ENCODE measurements around the gene KCTD5.
A peak's percentile ranks its signal among the peaks of the same experiment; 100 is the strongest.

DNA sequence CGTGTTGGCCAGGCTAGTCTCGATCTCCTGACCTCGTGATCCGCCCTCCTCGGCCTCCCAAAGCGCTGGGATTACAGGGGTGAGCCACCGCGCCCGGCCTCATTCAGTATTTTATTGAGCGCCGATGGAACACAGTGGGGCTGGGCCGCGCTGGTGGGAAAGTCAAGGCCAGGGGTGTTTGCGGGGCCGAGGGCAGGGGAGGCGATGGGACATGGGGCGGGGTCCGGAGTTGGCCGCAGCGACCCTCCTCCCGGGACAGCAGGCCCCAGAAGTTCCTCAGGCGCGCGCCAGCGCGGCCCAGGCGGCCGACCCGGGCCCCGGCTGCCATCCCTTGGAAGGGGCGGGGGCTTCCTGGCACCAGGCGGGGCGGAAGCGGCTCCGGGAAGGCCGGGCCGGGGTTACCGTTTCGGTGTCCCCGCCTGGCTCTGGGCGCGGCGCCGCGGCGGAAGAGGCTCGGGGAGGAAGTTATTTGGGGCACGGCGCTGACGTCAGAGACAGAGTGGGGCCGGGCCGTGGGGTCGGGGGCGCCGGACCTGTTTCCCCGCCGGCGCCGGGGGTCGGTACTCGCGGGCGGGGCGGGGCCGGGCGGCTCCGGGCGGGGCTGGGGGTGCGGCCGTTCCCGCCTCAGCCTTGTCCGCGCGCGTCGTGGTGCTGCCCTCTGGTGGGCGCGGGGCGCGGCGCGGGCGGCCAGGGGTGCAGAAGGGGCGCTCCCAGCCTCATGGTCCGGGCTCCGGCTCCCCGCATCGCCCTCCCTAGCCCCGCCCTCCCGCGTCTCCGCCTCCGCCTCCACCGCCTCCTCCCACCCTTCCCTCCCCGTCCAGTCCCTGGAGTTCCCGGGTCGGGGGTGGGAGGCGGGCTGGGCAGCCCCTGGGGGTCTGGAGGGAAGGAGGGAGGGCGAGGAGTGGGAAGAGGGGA lies 38.7 kb downstream of the KCTD5 start:
- TF ChIP-seq POLR2AphosphoS5 (IDR thresholded peaks at IDR 0.05; ENCODE audit: low read depth, low read length) (peak; percentile 77), CTCF (IDR thresholded peaks at IDR 0.05 in 2 of 3, conservative IDR thresholded peaks at IDR 0.05 in 1 of 3; ENCODE audit: borderline replicate concordance in 1 of 3, insufficient read depth in 1 of 3, low read depth in 2 of 3, low read length in 2 of 3) (peak; percentile 28 to 57 (median 29); a peak in 3 of 6 replicates), POLR2A (IDR thresholded peaks at IDR 0.05; ENCODE audit: borderline replicate concordance, extremely low read depth, insufficient read depth, insufficient read length) (no peak)
